Occipital lobe (tissue), 2 donors: ENCODE results near the gene SLC22A16. TPM values are rescaled to one million over a fixed set of nuclear protein-coding genes. Genes with fewer than 3 reads are reported as not detected.

Experiments used
- DNase-seq: peaks from one replicate; lab custom pipeline; 2025; lab: John Stamatoyannopoulos, UW
- total RNA-seq: library from RNA; depleted of rRNA; stranded (reverse); fragments of >200 nt; gene quantifications from one replicate; pipeline ENCODE4 v1.2.3, GENCODE V29; 2014

SLC22A16 gene
- total RNA-seq, 1 donor from 2014 or later, result 0.31 TPM

- no peak for DNase-seq
Measured at GRCh38 chr6:110448846-110449540, 27.4 kb downstream of the SLC22A16 start.

DNA sequence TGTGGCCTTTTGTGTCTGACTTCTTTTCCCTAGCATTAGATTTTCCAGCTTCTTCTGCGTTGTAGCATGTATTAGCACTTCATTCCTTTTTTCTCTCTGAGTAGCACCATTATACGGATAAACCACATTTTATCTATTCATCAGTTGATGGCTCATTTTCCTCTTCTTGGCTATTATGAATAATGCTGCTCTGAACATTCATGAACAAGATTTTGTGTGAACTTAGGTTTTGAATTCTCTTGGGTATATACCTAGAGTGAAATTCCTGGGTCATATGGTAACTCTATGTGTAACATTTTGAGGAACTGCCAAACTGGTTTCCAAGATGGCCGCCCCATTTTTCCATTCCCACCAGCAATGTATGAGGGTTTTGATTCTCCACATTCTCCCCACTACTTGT, 28.7 kb downstream of the SLC22A16 start:
- no peak for DNase-seq

GRCh38 chr6:110446405-110446804, 30.0 kb downstream of the SLC22A16 start:
- no peak for DNase-seq

GRCh38 chr6:110440026-110440425, 36.4 kb downstream of the SLC22A16 start:
- DNase-seq, result no peak

DNA sequence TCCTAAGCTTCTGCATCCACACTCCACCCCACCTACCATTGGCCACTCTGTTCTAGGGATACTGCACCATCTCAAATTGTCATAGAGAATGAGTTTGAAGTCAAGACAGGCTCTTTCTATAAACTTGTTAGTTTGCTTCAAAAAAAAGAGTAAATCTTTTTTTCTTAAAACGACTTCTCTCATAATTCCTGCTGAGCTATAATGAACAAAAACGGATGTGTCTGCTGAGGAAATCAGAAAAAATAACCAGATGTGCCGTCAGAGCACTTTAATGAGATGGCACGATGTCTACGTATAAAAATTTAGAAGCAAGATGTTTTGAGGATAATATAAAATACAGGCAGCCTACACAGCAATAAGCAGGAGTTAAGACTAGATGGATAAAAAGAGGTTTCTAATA, 37.1 kb downstream of the SLC22A16 start:
- DNase-seq, result no peak

DNA sequence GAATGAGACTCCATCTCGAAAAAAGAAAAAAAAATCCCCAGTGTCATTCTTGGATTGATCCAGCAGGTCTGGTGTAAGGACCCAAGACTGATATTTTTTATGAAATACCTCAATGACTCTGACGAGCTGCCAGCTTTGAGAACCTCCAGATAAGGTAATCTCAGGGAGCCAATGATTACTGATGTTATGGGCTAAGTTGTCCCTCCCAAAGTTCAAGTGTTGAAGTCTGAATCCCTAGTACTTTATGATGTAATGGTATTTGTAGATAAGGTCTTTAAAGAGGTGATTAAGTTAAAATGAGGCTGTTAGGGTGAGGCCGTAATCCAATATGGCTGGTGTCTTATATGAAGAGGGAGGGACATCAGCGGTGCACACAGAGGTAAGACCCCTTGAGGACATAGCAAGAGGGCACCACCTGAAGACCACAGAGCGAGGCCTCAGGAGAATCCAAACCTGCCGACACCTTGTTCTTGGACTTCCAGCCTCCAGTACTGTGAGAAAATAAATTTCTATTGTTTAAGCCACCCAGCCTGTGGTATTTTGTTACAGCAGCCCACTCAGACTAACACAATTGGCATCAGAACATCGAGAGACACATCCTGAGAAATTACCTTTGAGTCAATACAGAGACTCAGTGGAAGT, 41.3 kb downstream of the SLC22A16 start:
- no peak for DNase-seq

GRCh38 chr6:110432285-110432900, 44.0 kb downstream of the SLC22A16 start:
- DNase-seq, result no peak

GRCh38 chr6:110430741-110431140, 45.7 kb downstream of the SLC22A16 start:
- DNase-seq, result no peak

GRCh38 chr6:110430236-110430635, 46.2 kb downstream of the SLC22A16 start:
- no peak for DNase-seq

DNA sequence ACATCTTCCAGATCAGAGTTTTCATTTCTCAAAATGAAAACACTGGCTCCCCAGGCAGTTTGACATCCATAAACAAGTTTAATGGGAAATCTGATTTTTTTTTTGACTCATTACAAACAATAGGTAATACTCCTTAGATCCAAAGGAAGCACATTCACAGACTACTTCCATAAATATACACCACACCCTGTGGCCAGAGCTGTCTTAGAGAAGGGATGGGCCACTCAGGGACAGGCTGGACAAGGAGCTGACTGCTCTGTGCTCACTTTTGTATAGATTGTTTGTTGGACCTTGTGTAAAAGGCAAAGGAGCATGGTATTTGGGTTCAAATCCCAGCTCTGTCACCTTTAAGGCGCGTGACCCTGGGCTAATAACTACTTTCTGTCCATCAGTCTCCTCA, 48.3 kb downstream of the SLC22A16 start:
- no peak for DNase-seq

- DNase-seq, result no peak
Measured at GRCh38 chr6:110425816-110426215, 50.6 kb downstream of the SLC22A16 start.

- no peak for DNase-seq
Measured at GRCh38 chr6:110422444-110422822, 54.0 kb downstream of the SLC22A16 start.

- no peak for DNase-seq
Measured at GRCh38 chr6:110421749-110422443, 54.5 kb downstream of the SLC22A16 start.

DNA sequence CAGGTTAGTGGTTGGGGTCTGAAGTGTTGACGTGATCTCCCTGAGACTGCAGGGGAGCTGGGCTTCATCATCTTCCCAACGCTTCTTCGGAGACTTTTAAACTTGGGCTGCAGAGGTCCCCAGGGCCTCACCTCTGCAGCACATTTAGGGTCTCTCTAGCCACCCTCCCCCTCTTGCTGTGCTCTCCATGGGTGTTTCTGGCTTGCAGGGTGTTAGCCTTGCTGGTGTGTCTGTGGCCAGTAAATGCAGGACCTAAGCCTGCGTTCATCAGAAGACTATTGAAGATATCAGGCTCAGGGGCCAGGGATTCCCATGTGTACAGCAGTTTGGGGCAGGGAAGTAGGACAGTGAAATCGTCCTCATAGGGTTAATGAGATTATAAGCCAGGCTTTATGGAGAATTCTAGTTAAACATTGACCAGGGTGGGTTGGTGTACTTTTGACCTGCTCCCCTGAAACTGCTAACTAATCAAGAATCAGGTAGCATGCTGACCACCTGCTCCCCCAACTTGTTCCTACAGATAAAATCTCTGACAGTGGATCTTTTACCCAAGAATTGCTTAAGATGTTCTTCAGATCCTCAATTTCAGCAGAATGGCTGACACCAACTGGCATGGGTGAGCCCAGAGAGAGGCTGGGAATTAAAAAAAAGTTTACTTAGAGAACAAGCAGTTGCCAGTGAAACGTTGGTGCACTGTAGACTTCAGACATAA, 57.2 kb downstream of the SLC22A16 start:
- DNase-seq, result no peak

- DNase-seq, result no peak
Measured at GRCh38 chr6:110418594-110418993, 57.8 kb downstream of the SLC22A16 start.

GRCh38 chr6:110415086-110415916, 61.1 kb downstream of the SLC22A16 start, which contains the start of gene DDO:
DDO (minus strand) TSS chr6:110415575; CDS start chr6:110413462, 2,113 bp downstream.
- DNase-seq, result peak; percentile 88

DNA sequence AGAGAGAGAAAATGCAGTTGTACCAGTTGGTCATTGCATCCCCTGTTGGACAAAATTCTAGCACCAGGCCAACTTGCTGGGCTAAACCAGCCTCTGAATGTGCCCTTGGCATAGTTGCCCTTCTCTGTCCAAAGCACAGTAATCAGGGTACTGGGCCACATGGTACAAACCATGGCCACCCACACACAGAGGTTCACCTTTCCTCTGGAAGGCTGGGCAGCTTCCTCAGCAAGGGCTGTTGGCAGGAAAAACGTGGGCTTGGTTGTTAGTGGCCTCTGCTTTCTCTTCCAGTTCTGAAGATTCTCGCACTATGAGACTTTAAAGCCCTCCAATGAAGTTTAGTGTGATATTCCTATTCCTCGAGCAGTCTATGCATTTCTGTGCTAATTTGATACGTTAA, 61.7 kb downstream of the SLC22A16 start:
- DNase-seq, result no peak

- DNase-seq, result no peak
Measured at GRCh38 chr6:110412360-110412759, 64.1 kb downstream of the SLC22A16 start.

DNA sequence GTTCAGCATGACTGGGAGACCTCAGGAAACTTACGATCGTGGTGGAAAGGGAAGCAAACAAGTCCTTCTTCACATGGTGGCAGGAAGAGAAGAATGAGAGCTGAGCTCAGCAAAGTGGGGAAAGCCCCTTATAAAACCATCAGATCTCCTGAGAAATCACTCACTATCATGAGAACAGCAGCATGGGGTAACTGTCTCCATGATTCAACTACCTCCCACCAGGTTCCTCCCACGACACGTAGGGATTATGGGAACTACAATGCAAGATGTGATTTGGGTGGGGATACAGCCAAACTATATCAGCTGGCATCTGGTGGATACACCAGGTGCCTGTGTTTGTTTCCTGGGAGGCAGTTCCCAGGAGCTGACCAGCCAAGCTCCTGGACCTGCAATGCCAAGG, 65.9 kb downstream of the SLC22A16 start:
- no peak for DNase-seq

DNA sequence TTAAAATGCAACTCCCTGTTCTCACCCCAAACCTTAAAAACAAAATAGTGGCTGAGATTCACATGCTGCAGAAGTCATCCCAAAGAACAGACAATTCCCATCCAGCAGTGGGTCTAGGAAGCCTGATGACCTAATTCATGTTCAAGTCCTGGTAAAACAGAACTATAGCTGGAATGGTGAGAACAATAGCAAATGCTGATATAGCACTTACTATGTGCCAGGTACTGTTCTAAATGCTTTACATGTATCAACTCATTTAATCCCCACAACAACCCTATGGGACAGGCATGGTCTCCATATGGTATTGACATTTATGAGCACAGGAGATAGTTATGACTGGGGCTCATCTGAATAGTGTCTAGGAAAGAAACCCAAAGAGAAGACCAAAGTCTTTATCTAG, 66.6 kb downstream of the SLC22A16 start:
- DNase-seq, result no peak

GRCh38 chr6:110408901-110409300, 67.5 kb downstream of the SLC22A16 start:
- DNase-seq, result no peak
